Measurements from ENCODE around the gene ACSF2. TPM values are rescaled to one million over a fixed set of nuclear protein-coding genes. Genes with fewer than 3 reads are reported as not detected.

ACSF2 gene
- total RNA-seq, 5 donors from 2014 or later (not counting 1 experiment from before 2014, with no cell fraction given): 17.7 to 26.4 (median 21.3) TPM

GRCh38 chr17:50458270-50458669 is 32.3 kb downstream of the ACSF2 start:
- ChIA-PET CTCF (no interaction called here), POLR2A (no interaction called here)
- H3K9me3 Mint-ChIP-seq: no peaks in the 10 kb centered on the region
- no peaks in the 10 kb centered on the region for H3K27me3 Mint-ChIP-seq
- Histone ChIP-seq H3K27me3 (replicated peaks in 1 of 2; ENCODE audit: control insufficient read depth in 2 of 2, extremely low read depth in 1 of 2, insufficient read depth in 2 of 2, low read length in 1 of 2) (peaks cover 0 to 18% of the 10 kb centered on the region in 2 experiments), H3K36me3 (ENCODE audit: control insufficient read depth in 2 of 2, extremely low read depth in 1 of 2, insufficient read depth in 1 of 2, low read length in 1 of 2) (peaks cover 0 to 2% of the 10 kb centered on the region in 2 donors), H3K4me1 (ENCODE audit: control insufficient read depth in 1 of 2, extremely low read depth in 1 of 2, insufficient read depth in 2 of 2, low read length in 2 of 2) (no peaks in the 10 kb centered on the region), H3K9me3 (no peaks in the 10 kb centered on the region), H3K27ac (ENCODE audit: low read length) (no peak overlapping the region), H3K4me3 (ENCODE audit: control insufficient read depth in 1 of 2, extremely low read depth in 1 of 2, low read length in 1 of 2) (no peak overlapping the region)
- H3K36me3 Mint-ChIP-seq: peaks cover 13% of the 10 kb centered on the region
- DNase-seq (no peak), ATAC-seq (replicated peaks in 1 of 4) (no peak)
- WGBS (ENCODE audit: insufficient coverage): 73% methylated on average over 3 of the region's 3 CpGs
- no peaks in the 10 kb centered on the region for H3K4me1 Mint-ChIP-seq
- no peak overlapping the region for H3K4me3 Mint-ChIP-seq
- H3K27ac Mint-ChIP-seq: no peak overlapping the region

- Mint-ChIP-seq H3K9me3 (no peaks in the 10 kb centered on the region), H3K4me1 (no peaks in the 10 kb centered on the region), H3K27ac (no peak overlapping the region), H3K4me3 (no peak overlapping the region), H3K27me3 (no peaks in the 10 kb centered on the region), H3K36me3 (peaks cover 13% of the 10 kb centered on the region)
- ATAC-seq (replicated peaks in 1 of 4): no peak
- Histone ChIP-seq H3K4me1 (ENCODE audit: control insufficient read depth in 1 of 2, extremely low read depth in 1 of 2, insufficient read depth in 2 of 2, low read length in 2 of 2) (no peaks in the 10 kb centered on the region), H3K27me3 (replicated peaks in 1 of 2; ENCODE audit: control insufficient read depth in 2 of 2, extremely low read depth in 1 of 2, insufficient read depth in 2 of 2, low read length in 1 of 2) (peaks cover 0 to 19% of the 10 kb centered on the region in 2 experiments), H3K27ac (ENCODE audit: low read length) (no peak overlapping the region), H3K36me3 (ENCODE audit: control insufficient read depth in 2 of 2, extremely low read depth in 1 of 2, insufficient read depth in 1 of 2, low read length in 1 of 2) (peaks cover 0 to 2% of the 10 kb centered on the region in 2 donors), H3K9me3 (no peaks in the 10 kb centered on the region), H3K4me3 (ENCODE audit: control insufficient read depth in 1 of 2, extremely low read depth in 1 of 2, low read length in 1 of 2) (no peak overlapping the region)
- ChIA-PET POLR2A (no interaction called here), CTCF (no interaction called here)
- no peak for DNase-seq
- 93% methylated on average over 10 of the region's 16 CpGs for whole genome bisulfite sequencing (ENCODE audit: insufficient coverage)
Observed at GRCh38 chr17:50458701-50459676, 33.0 kb downstream of the ACSF2 start.

DNA sequence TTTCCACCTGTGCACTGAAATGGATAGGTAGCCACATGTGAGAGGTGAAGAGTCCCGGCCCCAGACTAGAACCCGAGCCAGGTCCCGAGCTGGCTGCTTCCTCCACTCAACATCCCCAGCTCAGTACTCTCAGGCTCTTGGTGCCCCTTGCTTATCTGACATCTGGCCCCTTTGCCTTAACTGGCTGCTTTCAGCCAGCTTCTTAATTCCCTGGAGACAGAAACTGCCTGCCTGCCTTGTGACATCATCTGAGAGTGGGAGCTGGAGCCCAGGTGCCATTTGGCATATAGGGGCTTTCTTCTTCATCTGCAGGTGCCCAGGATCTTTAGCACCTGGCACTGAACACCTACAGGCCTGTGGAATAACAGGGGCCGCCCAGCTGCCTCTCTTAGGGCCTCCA is 33.7 kb downstream of the ACSF2 start:
- peaks cover 0 to 22% of the 10 kb centered on the region in 2 experiments for H3K27me3 ChIP-seq (replicated peaks in 1 of 2; ENCODE audit: control insufficient read depth in 2 of 2, extremely low read depth in 1 of 2, insufficient read depth in 2 of 2, low read length in 1 of 2)
- WGBS (ENCODE audit: insufficient coverage): 75% methylated on average over 1 of the region's 4 CpGs
- ChIA-PET CTCF (no interaction called here), POLR2A (no interaction called here)
- Mint-ChIP-seq H3K4me1 (no peaks in the 10 kb centered on the region), H3K27ac (no peak overlapping the region), H3K4me3 (no peak overlapping the region), H3K36me3 (peaks cover 13% of the 10 kb centered on the region), H3K9me3 (no peaks in the 10 kb centered on the region), H3K27me3 (no peaks in the 10 kb centered on the region)
- ATAC-seq (replicated peaks in 1 of 4): no peak
- no peaks in the 10 kb centered on the region for H3K9me3 ChIP-seq
- no peak for DNase-seq
- no peaks in the 10 kb centered on the region for H3K4me1 ChIP-seq (ENCODE audit: control insufficient read depth in 1 of 2, extremely low read depth in 1 of 2, insufficient read depth in 2 of 2, low read length in 2 of 2)
- no peak overlapping the region for H3K27ac ChIP-seq (ENCODE audit: low read length)
- no peak overlapping the region for H3K4me3 ChIP-seq (ENCODE audit: control insufficient read depth in 1 of 2, extremely low read depth in 1 of 2, low read length in 1 of 2)
- peaks cover 0 to 2% of the 10 kb centered on the region in 2 donors for H3K36me3 ChIP-seq (ENCODE audit: control insufficient read depth in 2 of 2, extremely low read depth in 1 of 2, insufficient read depth in 1 of 2, low read length in 1 of 2)

DNA sequence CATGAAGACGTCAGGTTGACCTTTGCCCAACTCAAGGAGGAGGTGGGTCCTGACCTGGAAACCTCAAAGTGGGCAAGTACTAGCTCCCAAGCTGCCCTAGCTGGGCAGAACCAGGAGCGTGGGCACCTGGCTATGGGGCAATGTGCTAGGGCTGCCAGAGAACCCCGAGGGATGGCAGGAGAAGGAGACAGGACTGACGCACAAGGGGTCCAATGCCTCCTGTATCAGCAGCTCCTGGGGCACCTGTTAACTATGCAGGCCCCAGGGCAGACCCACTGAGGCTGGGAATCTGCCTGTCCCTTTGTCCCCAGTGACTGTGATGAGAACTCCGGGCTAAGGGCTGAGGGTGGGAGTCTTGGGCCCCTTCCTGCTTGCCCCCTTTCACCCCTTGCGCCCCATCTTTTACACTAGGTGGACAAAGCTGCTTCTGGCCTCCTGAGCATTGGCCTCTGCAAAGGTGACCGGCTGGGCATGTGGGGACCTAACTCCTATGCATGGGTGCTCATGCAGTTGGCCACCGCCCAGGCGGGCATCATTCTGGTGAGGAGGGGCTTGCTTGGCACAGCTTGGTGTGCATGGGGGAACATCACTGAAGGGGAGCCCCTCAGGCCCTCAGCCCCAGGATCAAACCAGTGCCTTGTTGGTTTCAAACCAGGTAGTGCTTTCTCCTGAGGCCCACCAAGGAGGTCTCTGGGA is 35.0 kb downstream of the ACSF2 start:
- no peak overlapping the region for H3K4me3 Mint-ChIP-seq
- WGBS (ENCODE audit: insufficient coverage): 82% methylated on average over 6 of the region's 9 CpGs
- H3K4me1 ChIP-seq (ENCODE audit: control insufficient read depth in 1 of 2, extremely low read depth in 1 of 2, insufficient read depth in 2 of 2, low read length in 2 of 2): no peaks in the 10 kb centered on the region
- CTCF ChIA-PET: no interaction called here
- peaks cover 0 to 7% (median 0%) of the 10 kb centered on the region in 3 donors for H3K4me1 Mint-ChIP-seq
- H3K27me3 Mint-ChIP-seq: peaks cover 0 to 2% of the 10 kb centered on the region in 2 donors
- DNase-seq (no peak), ATAC-seq (replicated peaks in 1 of 4) (no peak)
- H3K27ac Mint-ChIP-seq: no peak overlapping the region
- POLR2A ChIA-PET: no interaction called here
- no peaks in the 10 kb centered on the region for H3K36me3 ChIP-seq (ENCODE audit: control insufficient read depth in 2 of 2, extremely low read depth in 1 of 2, insufficient read depth in 1 of 2, low read length in 1 of 2)
- H3K4me3 ChIP-seq (ENCODE audit: control insufficient read depth in 1 of 2, extremely low read depth in 1 of 2, low read length in 1 of 2): no peak overlapping the region
- H3K9me3 ChIP-seq: no peaks in the 10 kb centered on the region
- peaks cover 6% of the 10 kb centered on the region for H3K36me3 Mint-ChIP-seq
- H3K9me3 Mint-ChIP-seq: no peaks in the 10 kb centered on the region
- peaks cover 0 to 32% of the 10 kb centered on the region in 2 experiments for H3K27me3 ChIP-seq (replicated peaks in 1 of 2; ENCODE audit: control insufficient read depth in 2 of 2, extremely low read depth in 1 of 2, insufficient read depth in 2 of 2, low read length in 1 of 2)
- no peak overlapping the region for H3K27ac ChIP-seq (ENCODE audit: low read length)

- Mint-ChIP-seq H3K4me3 (no peak overlapping the region), H3K27ac (no peak overlapping the region), H3K4me1 (peaks cover 0 to 10% (median 0%) of the 10 kb centered on the region in 3 donors), H3K9me3 (no peaks in the 10 kb centered on the region), H3K27me3 (peaks cover 0 to 2% of the 10 kb centered on the region in 2 donors), H3K36me3 (peaks cover 5% of the 10 kb centered on the region)
- Histone ChIP-seq H3K36me3 (ENCODE audit: control insufficient read depth in 2 of 2, extremely low read depth in 1 of 2, insufficient read depth in 1 of 2, low read length in 1 of 2) (no peaks in the 10 kb centered on the region), H3K4me1 (ENCODE audit: control insufficient read depth in 1 of 2, extremely low read depth in 1 of 2, insufficient read depth in 2 of 2, low read length in 2 of 2) (peaks cover 0 to 4% of the 10 kb centered on the region in 2 experiments), H3K9me3 (no peaks in the 10 kb centered on the region), H3K27ac (ENCODE audit: low read length) (no peak overlapping the region), H3K4me3 (ENCODE audit: control insufficient read depth in 1 of 2, extremely low read depth in 1 of 2, low read length in 1 of 2) (no peak overlapping the region), H3K27me3 (replicated peaks in 1 of 2; ENCODE audit: control insufficient read depth in 2 of 2, extremely low read depth in 1 of 2, insufficient read depth in 2 of 2, low read length in 1 of 2) (peaks cover 0 to 36% of the 10 kb centered on the region in 2 experiments)
- DNase-seq (no peak), ATAC-seq (replicated peaks in 1 of 4) (no peak)
- WGBS (ENCODE audit: insufficient coverage): 93% methylated on average over 9 of the region's 14 CpGs
- ChIA-PET POLR2A (no interaction called here), CTCF (no interaction called here)
Observed at GRCh38 chr17:50461550-50462132, 35.6 kb downstream of the ACSF2 start.

DNA sequence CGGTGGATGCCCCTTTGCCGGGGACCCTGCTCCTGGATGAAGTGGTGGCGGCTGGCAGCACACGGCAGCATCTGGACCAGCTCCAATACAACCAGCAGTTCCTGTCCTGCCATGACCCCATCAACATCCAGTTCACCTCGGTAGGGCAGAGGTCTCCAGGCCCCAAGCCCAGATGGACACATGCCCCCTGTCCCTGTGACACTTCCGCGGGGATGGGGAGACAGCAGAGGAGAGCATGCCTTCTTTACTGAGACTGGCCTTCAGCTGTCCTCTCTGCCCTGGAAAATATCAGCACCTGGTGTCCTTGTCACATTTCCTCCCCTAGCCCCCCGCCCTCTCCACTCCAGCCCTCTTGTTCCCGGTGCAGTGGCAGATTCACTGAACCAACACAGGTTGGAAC is 36.4 kb downstream of the ACSF2 start:
- H3K4me1 Mint-ChIP-seq: peaks cover 0 to 16% (median 0%) of the 10 kb centered on the region in 3 donors
- peaks cover 4 to 7% of the 10 kb centered on the region in 2 donors for H3K27me3 Mint-ChIP-seq
- 86% methylated on average over 6 of the region's 9 CpGs for WGBS (ENCODE audit: insufficient coverage)
- no peak overlapping the region for H3K4me3 Mint-ChIP-seq
- Histone ChIP-seq H3K9me3 (no peaks in the 10 kb centered on the region), H3K27me3 (replicated peaks in 1 of 2; ENCODE audit: control insufficient read depth in 2 of 2, extremely low read depth in 1 of 2, insufficient read depth in 2 of 2, low read length in 1 of 2) (peaks cover 0 to 42% of the 10 kb centered on the region in 2 experiments), H3K4me1 (ENCODE audit: control insufficient read depth in 1 of 2, extremely low read depth in 1 of 2, insufficient read depth in 2 of 2, low read length in 2 of 2) (peaks cover 0 to 10% of the 10 kb centered on the region in 2 experiments), H3K36me3 (ENCODE audit: control insufficient read depth in 2 of 2, extremely low read depth in 1 of 2, insufficient read depth in 1 of 2, low read length in 1 of 2) (no peaks in the 10 kb centered on the region), H3K27ac (ENCODE audit: low read length) (no peak overlapping the region), H3K4me3 (ENCODE audit: control insufficient read depth in 1 of 2, extremely low read depth in 1 of 2, low read length in 1 of 2) (no peak overlapping the region)
- POLR2A ChIA-PET: no interaction called here
- peaks cover 5% of the 10 kb centered on the region for H3K36me3 Mint-ChIP-seq
- CTCF ChIA-PET: no interaction called here
- DNase-seq (no peak), ATAC-seq (replicated peaks in 1 of 4) (no peak)
- H3K27ac Mint-ChIP-seq: no peak overlapping the region
- H3K9me3 Mint-ChIP-seq: no peaks in the 10 kb centered on the region

Data from T-cell (primary cell).